HCT116 (cell line): ENCODE measurements around the gene TRERF1.

Experiments used
- TF ChIP-seq, protein P1 (sequence below): IDR thresholded peaks from 2 replicates; pipeline ENCODE4 v1.6.1; 2012
- TF ChIP-seq, protein P2 (sequence below), 3 experiments: fragments of 200-600 bp in 1 of 3; sonication (generic) in 1 of 3; IDR thresholded peaks in 2 of 3; conservative IDR thresholded peaks in 1 of 3; 2 replicates each; pipeline ENCODE4 v1.5.1; 2012 to 2017; ENCODE audit warnings: low read depth in 2 of 3, low read length in 2 of 3, antibody characterized with exemption in 1 of 3, borderline replicate concordance in 1 of 3, control low read depth in 1 of 3, mild to moderate bottlenecking in 1 of 3, mixed read lengths in 1 of 3, mixed run types in 1 of 3, moderate library complexity in 1 of 3; ENCODE audit not compliant: insufficient read depth in 1 of 3

DNA sequence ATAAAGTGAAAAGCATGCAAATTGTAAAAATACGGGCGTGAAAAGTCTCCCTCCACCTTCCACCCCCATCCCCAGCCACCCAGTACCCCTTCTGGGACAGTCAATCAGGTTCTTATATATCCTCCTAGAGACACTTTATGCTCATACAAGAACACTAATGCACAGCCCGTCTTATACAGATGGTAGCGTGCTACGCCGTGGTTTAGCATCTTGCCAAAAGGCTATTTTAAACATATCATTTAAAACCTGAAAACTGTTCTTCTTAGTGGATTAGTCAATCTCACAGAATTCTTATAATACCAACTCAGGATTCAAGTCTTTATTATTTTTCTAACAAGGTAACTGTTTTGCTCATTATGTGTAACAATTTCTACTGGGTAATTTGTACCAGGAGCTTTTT lies 176.8 kb downstream of the TRERF1 start:
- TF ChIP-seq, protein P1, sequence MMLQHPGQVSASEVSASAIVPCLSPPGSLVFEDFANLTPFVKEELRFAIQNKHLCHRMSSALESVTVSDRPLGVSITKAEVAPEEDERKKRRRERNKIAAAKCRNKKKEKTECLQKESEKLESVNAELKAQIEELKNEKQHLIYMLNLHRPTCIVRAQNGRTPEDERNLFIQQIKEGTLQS = no peak
- TF ChIP-seq, protein P2, sequence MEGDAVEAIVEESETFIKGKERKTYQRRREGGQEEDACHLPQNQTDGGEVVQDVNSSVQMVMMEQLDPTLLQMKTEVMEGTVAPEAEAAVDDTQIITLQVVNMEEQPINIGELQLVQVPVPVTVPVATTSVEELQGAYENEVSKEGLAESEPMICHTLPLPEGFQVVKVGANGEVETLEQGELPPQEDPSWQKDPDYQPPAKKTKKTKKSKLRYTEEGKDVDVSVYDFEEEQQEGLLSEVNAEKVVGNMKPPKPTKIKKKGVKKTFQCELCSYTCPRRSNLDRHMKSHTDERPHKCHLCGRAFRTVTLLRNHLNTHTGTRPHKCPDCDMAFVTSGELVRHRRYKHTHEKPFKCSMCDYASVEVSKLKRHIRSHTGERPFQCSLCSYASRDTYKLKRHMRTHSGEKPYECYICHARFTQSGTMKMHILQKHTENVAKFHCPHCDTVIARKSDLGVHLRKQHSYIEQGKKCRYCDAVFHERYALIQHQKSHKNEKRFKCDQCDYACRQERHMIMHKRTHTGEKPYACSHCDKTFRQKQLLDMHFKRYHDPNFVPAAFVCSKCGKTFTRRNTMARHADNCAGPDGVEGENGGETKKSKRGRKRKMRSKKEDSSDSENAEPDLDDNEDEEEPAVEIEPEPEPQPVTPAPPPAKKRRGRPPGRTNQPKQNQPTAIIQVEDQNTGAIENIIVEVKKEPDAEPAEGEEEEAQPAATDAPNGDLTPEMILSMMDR (IDR thresholded peaks at IDR 0.05 in 2 of 3, conservative IDR thresholded peaks at IDR 0.05 in 1 of 3; ENCODE audit: borderline replicate concordance in 1 of 3, insufficient read depth in 1 of 3, low read depth in 2 of 3, low read length in 2 of 3) = no peak
